ENCODE data around the gene RENBP. TPM values are rescaled to one million over a fixed set of nuclear protein-coding genes. Genes with fewer than 3 reads are reported as not detected.
A peak's percentile ranks its signal among the peaks of the same experiment; 100 is the strongest.

The RENBP gene
- total RNA-seq, 2 experiments from 2014 or later = 14.3 to 15.8 TPM

DNA sequence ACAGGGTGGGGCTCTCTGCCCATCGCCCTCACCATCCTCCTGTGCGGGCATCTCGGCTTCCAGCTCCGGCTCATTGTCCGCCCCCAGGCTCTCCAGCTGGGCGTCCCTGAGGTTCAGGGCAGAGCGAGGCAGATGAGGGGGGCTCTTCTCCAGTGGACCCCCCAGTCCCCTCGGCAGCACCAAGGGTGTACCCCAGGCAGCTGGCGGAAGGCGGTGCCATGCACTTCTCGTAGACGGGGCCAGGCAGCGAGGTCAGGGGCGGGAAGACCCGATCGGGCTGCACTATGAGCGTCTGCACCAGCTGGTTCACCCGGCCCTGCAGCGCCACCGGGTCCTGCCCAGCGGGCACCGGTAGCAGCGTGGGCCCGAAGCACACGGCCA lies 34.5 kb downstream of the RENBP start:
- Mint-ChIP-seq H3K27me3 (no peaks in the 10 kb centered on the region), H3K9me3 (no peaks in the 10 kb centered on the region), H3K4me3 (no peak overlapping the region), H3K36me3 (ENCODE audit: low read depth) (peaks cover 3% of the 10 kb centered on the region), H3K4me1 (ENCODE audit: low read depth) (peaks cover 14% of the 10 kb centered on the region), H3K27ac (no peak overlapping the region)
- CTCF ChIA-PET = interaction anchor here (1.1 kb wide), 1 partner anchor 16 kb away, joined by 3 read pairs; the partner anchor contains the start of gene ARHGAP4
- intact Hi-C loops (cut with micrococcal nuclease) = no loop called here
- ATAC-seq (no peak), DNase-seq (no peak)
- POLR2A ChIA-PET = interaction anchor here (0.7 to 2.0 kb wide), 3 partner anchors 13 to 35 kb away, joined by 3 to 5 read pairs (median 5); partner anchors contain the start of gene RENBP
- TF ChIP-seq, protein P1, sequence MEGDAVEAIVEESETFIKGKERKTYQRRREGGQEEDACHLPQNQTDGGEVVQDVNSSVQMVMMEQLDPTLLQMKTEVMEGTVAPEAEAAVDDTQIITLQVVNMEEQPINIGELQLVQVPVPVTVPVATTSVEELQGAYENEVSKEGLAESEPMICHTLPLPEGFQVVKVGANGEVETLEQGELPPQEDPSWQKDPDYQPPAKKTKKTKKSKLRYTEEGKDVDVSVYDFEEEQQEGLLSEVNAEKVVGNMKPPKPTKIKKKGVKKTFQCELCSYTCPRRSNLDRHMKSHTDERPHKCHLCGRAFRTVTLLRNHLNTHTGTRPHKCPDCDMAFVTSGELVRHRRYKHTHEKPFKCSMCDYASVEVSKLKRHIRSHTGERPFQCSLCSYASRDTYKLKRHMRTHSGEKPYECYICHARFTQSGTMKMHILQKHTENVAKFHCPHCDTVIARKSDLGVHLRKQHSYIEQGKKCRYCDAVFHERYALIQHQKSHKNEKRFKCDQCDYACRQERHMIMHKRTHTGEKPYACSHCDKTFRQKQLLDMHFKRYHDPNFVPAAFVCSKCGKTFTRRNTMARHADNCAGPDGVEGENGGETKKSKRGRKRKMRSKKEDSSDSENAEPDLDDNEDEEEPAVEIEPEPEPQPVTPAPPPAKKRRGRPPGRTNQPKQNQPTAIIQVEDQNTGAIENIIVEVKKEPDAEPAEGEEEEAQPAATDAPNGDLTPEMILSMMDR (IDR thresholded peaks at IDR 0.05) = no peak

- CTCF ChIA-PET = no interaction called here
- H3K9me3 Mint-ChIP-seq = no peaks in the 10 kb centered on the region
These were observed 35.1 kb downstream of the RENBP start for GRCh38 chrX:153909024-153909979.

GRCh38 chrX:153908219-153908860 lies 36.1 kb downstream of the RENBP start:
- ATAC-seq = no peak
- Mint-ChIP-seq H3K27ac (no peak overlapping the region), H3K36me3 (ENCODE audit: low read depth) (peaks cover 3% of the 10 kb centered on the region), H3K9me3 (no peaks in the 10 kb centered on the region), H3K4me1 (ENCODE audit: low read depth) (peaks cover 23% of the 10 kb centered on the region), H3K27me3 (no peaks in the 10 kb centered on the region), H3K4me3 (no peak overlapping the region)
- CTCF ChIA-PET = no interaction called here
- intact Hi-C loops (cut with micrococcal nuclease) = no loop called here
- POLR2A ChIA-PET = interaction anchor here (0.9 to 4.7 kb wide), 3 partner anchors 17 to 109 kb away, joined by 3 to 25 read pairs (median 6); partner anchors contain the start of gene ARHGAP4
- TF ChIP-seq, protein P1 (IDR thresholded peaks at IDR 0.05) = no peak
- no peak for DNase-seq

More at GRCh38 chrX:153909024-153909979, 35.1 kb downstream of the RENBP start:
- peaks cover 17% of the 10 kb centered on the region for H3K4me1 Mint-ChIP-seq (ENCODE audit: low read depth)
- TF ChIP-seq, protein P1 (IDR thresholded peaks at IDR 0.05) = no peak
- H3K27me3 Mint-ChIP-seq = no peaks in the 10 kb centered on the region
- no peak overlapping the region for H3K4me3 Mint-ChIP-seq
- peaks cover 3% of the 10 kb centered on the region for H3K36me3 Mint-ChIP-seq (ENCODE audit: low read depth)
- ATAC-seq = peak; percentile 46
- POLR2A ChIA-PET = interaction anchor here (0.7 to 4.7 kb wide), 3 partner anchors 16 to 110 kb away, joined by 3 to 25 read pairs (median 3); partner anchors contain the start of genes ARHGAP4 and RENBP
- no peak overlapping the region for H3K27ac Mint-ChIP-seq
- peak; percentile 44 for DNase-seq
- intact Hi-C loops (cut with micrococcal nuclease) = no loop called here

GRCh38 chrX:153907456-153907855 lies 37.0 kb downstream of the RENBP start:
- intact Hi-C loops (cut with micrococcal nuclease) = no loop called here
- Mint-ChIP-seq H3K27ac (no peak overlapping the region), H3K4me1 (ENCODE audit: low read depth) (peaks cover 29% of the 10 kb centered on the region), H3K36me3 (ENCODE audit: low read depth) (peaks cover 3% of the 10 kb centered on the region), H3K4me3 (no peak overlapping the region), H3K9me3 (no peaks in the 10 kb centered on the region), H3K27me3 (no peaks in the 10 kb centered on the region)
- TF ChIP-seq, protein P1 (IDR thresholded peaks at IDR 0.05) = no peak
- ChIA-PET POLR2A (interaction anchor here (1.0 to 4.7 kb wide), 4 partner anchors 10 to 43 kb away, joined by 3 to 25 read pairs (median 4); partner anchors contain the start of gene ARHGAP4), CTCF (no interaction called here)
- DNase-seq (no peak), ATAC-seq (no peak)
